Hematopoietic multipotent progenitor cell treated with erythropoietin and hydrocortisone succinate and interleukin-3 and kit ligand, for 8 days (in vitro differentiated cells): Measurements from ENCODE around the gene ZSCAN20.

Experiments used
- DNase-seq: peaks from one replicate; pipeline ENCODE4 v3.0.0-alpha.2; 2015

ZSCAN20 gene

GRCh38 chr1:33472269-33472980 is at the start of gene ZSCAN20:
ZSCAN20 (plus strand) TSS chr1:33472645; CDS start chr1:33479289, 6,644 bp downstream.
- peak; percentile 98 for DNase-seq

GRCh38 chr1:33424205-33424604 is 48.2 kb upstream of the ZSCAN20 start:
- DNase-seq = no peak

GRCh38 chr1:33424610-33425009 is 47.8 kb upstream of the ZSCAN20 start:
- DNase-seq = no peak

DNA sequence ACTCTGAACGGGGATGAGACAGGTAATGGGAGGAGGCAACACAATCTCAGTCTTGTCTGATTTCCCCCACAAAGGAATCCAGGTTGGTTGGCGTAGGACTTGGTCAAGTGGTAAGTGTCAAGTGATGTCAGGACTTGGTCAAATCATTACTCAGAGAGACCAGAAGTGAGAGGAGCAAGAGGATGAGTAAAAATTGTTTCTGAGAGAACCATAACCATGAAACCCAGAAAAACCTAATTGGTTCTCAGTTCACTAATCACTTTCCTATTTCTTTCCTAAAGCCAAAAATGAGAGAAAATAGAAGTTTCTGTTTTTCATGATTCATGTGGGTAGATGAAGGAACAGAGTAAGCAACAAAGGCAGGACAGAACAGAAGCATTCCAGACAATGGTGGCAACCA is 46.5 kb upstream of the ZSCAN20 start:
- DNase-seq = no peak

DNA sequence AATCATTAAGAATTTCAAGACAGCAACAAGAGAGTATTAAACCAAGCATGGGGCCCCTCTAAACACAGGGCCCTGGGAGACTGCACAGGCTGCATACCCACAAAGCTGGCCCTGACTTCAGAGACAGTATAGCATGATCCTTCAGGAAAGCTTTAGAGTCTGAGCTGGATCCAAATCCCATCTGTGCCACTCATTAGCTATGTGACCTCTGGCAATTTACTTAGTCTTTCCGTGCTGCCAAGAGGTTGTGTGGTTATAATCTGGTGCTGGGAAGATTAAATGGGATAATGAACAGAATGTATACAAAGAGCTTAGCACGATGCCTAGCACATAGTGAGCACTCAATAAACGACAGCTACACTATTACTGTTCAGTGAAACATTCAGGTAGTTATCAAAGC is 45.5 kb upstream of the ZSCAN20 start:
- DNase-seq = no peak

DNA sequence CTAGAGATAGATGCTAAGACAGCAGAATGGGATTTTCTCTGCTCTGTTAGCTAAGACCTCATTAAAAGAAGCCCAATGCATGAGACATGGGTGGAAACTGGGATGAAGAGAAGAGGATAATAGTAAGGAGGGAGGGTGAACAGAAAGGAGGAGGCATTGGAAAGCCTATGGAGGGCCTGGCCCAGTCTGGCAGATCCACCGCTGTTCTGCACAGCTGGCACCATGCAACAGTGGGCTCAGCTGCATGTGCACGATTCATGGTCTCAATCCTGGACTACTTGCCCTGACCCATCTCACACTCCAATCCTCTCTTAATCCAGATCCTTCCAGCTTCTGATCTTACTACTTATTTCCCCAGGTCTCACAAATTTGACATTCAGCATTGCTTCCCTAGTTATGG is 43.8 kb upstream of the ZSCAN20 start:
- DNase-seq = no peak

DNA sequence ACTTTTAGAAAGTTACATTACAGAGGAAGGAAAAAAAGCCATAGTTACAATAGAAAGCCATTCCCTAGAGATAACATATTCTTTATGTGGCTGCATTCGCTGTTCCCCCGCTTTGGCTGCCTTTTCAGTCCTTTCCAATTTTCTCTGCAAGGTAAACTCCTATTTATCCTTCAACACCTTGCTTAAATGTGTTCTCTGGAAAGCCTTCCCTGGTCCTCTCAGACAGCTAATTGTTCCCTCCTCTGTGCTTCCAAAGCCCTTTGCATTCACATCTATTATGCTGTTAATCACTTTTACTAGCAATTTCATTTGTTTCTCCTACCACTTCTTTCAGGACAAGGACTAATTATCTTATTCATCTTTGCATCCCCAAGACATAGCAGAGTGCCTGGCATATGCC is 43.1 kb upstream of the ZSCAN20 start:
- DNase-seq = no peak

DNA sequence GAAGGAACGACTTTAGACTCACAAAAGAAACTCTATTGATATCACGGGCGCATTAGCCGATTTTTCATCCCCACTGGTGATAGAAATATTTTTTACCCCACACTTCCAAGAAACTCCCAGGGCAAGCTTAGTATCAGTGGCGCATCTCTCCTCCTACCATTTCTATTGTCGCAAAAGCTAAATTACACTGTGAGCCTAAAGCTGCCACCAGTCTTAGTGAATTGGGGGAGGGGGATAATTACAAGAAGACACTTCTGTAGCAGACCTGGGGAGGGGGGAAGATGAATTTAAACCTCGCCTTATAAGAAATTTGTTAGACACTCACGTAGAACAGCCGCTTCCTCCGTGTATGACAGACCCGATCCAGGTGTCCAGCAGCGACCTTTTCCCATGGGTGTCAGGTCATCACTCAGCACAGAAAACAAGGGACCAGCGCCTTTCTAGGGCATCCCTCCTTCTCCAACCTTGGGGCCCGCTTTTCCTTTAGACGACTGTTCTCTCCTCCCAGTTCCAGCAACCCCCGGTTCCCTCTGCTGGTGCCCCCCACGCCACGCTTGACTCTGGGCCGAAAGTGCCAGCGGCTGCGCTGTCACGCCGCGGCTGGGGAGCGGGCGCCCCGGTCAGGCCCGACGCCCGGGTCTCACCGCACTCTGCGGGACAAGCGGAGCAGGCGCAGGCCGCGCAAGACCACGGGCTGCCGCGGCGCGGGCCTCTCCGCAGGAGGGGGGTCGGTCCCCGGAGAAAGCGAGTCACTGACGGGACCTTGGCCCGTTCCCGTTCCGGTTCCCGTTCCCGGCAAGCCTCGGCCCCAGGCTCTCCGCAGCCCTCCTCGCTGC is 42.4 kb upstream of the ZSCAN20 start:
- peak; percentile 27 for DNase-seq

- peak; percentile 94 for DNase-seq
Measured at GRCh38 chr1:33430692-33431593, 41.5 kb upstream of the ZSCAN20 start, which contains the start of gene PHC2. PHC2 (minus strand) TSS chr1:33431095; CDS start chr1:33375539, 55,556 bp downstream.

DNA sequence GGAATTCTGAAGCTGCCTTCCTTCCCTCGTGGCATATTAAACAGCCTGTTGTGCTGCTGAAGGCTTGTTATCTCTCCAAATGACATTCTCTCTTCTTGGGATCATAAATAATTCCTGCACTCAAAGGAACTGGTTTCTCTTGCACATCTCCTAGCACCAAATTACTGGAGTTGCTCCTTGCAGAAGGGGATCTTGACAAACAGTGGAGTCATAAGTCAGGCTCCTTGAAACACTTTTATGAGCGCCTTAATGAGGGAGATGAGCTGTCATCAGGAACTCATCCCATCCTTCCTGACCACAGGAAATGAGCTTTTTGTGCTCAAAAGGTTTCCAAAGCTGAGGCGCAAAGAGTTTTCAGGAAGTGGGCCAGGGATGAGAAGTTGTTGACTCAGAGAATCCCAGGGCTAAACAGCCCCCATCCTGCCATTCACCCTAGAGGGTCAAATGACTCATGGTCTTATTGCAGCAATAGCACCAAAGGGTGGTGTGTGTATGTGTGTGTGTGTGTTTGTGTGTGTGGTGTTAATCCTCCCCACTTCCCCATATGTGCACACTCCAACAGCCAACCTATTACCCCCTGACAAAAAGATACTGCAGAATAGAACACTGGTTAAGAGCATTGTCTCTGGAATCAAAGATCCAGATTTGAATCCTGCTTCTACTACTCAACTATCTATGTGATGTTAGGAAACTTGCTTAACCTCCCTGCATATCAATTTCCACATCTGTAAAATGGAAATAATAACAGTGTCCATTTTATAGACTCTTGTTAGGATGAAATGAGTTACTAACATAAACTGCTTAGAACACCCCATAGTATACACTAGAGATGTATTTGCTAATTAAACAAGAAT is 38.7 kb upstream of the ZSCAN20 start:
- peak; percentile 9 for DNase-seq

DNA sequence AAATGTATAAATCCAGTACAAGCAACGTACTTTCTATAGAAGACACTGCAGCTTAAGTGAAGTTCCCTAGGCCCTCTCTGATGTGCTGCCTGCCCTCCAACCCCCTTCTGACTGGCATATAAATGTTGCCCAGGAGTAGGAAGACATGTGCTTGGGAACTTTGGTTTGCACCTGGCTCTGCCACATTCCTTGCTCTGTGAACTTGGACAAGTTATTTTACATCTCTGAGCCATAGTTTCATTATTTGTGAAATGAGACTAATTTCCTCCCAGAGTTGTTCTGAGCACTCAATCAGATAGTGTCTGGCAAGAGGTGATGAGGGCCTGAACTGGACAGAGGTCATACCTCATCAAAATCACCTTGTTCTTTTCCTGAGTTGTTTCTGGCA is 38.1 kb upstream of the ZSCAN20 start:
- DNase-seq = no peak

DNA sequence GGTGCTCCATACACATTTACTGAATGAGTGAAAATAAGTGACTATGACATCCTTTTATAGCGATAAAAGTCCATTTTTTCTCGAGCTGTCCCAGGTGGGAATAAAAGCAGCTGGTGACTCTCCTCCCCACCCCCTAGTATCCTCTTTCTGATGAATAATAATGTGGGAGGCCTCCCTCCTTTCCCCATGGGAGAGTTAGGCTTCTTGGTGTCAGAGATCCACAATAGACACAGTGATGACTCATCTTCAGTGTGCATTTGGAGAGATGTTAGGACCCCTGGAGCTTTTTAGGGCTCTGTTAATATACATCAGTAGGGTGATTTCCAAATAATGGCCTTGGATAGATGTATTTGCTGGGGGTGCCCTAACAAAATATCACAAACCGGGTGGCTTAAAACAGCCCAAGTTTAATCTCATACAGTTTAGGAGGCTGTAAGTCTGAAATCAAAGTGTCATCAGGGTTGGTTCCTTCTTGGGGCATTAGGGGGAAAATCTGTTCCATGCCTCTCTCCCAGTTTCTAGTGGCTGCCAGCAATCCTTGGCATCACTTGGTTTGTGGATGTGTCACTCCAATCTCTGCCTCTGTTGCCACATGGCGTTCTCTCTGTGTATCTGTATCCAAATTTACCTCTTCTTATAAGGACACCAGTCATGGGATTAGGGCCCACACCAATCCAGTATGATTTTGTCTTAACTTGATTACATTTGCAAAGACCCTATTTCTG is 37.2 kb upstream of the ZSCAN20 start:
- no peak for DNase-seq

DNA sequence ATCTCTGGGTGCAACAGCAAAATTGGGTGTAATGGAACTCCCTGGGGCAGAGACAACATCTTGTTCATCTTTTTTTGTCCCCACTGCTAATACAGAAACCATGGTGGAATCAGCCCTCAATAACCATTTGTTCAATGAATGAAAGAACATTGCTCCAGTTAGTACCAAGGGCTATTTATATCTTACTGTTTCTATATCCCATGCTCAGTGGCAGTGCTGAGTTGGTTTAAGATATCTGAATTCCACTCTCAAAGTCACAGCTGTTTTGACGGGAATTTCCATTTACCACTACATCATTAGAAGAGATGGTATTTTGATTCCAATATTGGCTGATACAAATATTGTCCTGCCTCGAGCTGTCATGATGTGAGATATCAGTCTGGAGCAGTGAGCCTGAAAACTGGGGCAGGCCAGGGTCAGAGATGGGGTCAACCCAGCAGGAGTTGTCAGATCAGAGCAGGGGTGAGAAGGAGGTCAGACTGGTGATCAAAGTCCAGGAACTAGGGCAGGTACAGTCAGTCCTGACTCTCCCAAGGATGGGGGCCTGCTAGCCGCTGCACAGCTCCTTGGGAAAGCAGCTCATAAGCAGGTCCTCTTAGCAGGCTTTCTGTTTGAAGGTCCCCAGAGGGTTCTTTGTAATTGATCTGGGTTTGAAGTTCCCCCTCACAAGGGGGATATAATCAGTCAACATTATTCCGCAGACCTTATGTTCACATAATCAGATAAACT is 35.7 kb upstream of the ZSCAN20 start:
- no peak for DNase-seq

DNA sequence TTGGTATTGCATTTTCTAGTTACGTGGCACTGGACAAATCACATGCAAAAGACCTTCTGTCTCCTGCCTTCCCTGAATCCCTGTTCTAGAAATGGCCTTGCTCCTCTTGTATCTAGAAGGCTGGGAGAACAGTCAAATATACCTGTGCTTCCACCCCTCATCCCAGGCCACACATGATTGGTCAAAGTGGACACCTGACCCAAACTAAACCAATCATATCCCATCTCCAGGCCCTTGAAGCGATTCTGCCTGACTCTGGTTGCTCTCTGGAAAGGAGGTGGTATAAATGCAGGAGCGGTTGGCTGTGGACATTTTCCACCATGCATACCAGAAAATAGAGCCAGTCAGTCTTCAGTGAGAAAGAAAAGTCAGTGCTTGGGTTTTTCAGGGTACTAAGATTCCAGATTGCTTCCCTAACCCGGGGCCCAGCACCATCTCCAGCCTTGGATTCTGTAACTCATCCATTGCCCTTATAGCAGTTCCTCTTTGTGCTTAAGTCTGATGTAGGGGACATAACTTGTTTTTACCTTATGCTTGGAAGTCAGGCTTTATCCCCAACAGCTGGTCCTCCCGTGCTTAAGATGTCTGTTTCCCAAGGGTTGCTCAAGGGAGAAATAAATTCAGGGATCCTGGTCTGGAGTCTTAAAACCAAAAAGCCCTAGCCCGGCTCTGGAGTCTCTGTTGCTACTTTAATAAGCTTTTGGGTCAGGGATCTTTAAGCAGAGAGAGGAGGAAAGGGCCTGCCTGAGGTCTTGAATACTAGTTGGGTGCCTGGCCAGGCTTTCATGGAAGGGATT is 33.9 kb upstream of the ZSCAN20 start:
- no peak for DNase-seq

GRCh38 chr1:33439662-33440061 is 32.8 kb upstream of the ZSCAN20 start:
- no peak for DNase-seq

GRCh38 chr1:33441088-33441745 is 31.2 kb upstream of the ZSCAN20 start:
- DNase-seq = no peak

GRCh38 chr1:33442141-33442540 is 30.3 kb upstream of the ZSCAN20 start:
- no peak for DNase-seq

DNA sequence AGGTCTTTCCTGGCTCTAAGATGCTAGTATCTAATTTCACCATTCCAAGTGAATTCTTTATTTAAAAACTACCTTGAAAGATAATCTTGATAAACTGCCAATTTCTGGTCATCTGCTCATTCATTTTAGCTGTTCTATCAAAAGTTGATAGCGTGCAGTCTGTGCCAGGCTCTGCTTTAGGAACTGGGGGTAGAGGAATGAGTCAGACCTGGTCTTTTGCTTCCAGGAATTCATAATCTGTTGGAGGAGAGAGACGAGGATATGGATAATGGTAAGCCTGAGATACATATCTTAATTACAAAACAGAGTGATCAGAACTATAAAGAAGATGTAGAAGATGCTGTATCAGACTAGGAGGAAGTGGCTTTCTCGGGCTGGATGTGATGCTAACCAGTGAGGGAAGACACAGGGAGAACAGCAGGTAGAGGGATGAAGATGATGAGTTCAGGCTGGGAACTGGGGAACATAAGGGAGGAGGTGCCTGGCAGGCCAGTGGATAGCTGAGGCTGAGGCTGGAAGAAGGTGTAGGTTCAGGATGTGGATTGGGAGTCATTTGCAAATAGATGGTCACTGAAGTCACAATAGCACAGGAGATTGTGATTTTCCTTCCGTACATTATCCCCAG is 29.3 kb upstream of the ZSCAN20 start:
- no peak for DNase-seq

DNA sequence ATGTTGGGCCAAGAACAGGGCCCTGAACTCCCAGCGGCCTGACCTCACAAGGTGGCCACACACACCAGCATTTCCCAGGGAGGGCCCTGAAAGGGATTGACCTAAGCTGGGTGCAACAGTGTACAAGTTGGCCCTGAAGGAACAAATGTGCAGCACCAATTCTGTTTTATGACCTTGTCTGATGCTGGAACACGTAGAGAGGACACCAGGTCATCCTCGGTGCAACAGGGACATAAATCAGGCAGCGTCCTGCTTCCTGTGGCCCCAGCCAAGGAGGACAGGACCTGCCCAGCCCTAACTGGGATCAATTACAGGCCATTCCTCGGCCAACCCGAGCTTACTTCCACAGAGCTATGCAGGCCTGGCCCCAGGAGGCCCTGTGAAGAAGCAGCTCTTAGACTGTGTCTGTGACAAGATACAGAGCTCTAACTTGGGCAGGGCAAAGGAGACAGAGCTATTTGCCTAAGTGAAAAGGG is 28.7 kb upstream of the ZSCAN20 start:
- no peak for DNase-seq
